GM15510 (cell line): ENCODE results near the gene C14orf132.

Source experiments
- POLR2A ChIP-seq: IDR thresholded peaks from 3 replicates; pipeline ENCODE4 v1.6.1; 2011; ENCODE audit warnings: borderline replicate concordance; ENCODE audit not compliant: insufficient read length; ENCODE audit errors: extremely low read depth

C14orf132 gene

DNA sequence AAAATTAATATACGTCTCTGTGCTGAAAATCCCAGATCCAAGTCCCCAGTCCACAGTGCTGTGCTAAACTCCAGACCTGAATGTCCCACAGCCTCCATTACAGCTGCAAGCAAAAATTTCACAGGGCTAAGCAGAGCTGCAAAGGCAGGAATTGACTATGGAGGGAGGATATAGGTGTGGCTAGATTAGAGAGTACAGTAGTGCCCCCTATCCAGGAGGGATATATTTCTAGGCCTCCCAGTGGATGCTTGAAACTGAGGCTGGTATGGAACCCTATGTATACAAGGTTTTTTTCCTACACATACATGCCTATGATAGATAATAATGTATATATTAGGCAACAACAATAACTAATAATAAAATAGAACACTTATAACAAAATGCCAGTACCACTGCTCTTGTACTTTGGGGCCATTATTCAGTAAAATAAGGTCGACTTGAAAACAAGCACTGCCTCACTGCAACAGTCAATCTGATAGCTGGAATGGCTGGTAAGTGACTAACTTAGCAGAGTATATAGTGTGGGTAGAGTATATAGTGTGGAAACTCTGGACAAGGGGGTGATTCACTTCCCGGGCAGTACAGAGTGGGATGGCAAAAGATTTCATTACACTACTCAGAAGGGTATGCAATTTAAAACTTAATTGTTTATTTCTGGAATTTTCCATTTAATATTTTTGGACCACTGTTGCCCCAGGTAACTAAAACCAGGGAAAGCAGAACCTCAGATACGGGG is 82.7 kb downstream of the C14orf132 start:
- no peak for TF ChIP-seq POLR2A

DNA sequence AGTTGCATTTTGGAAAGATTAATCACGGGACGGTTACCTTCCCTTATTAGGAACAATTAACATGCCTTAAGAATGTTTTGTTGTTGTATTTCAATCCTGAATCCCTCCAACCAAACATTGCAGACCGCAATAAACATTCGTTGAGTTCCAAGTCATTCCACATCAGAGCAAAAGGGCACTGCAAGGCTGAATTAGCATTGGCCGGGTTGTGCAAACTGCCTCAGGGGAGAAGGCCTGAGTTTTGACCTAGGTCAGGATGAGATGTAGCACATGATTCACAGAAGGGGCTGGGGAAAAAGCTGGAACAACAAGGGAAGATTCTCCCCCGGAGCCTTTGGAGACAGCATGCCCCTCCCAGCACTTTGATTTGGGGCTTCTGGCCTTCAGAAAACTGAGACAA is 83.3 kb downstream of the C14orf132 start:
- TF ChIP-seq POLR2A = no peak

DNA sequence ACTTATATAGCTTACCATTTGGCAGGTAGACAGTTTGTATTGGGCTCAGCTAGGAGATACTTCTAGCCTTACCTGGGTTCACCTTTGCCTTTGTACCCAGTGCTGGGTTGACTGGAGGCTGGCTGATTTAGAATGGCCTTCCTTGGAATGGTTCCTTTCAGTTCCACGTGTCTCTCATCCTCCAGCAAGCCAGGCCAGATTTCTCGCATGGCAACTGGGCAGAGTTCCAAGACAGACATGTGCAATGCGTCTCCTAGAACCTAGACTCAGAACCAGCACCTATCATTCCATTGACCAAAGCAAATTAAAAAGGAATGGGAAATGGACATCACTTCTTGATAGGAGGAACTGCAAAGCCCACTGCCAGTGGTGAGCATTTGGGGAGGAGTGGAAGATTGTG is 86.4 kb downstream of the C14orf132 start:
- no peak for TF ChIP-seq POLR2A

DNA sequence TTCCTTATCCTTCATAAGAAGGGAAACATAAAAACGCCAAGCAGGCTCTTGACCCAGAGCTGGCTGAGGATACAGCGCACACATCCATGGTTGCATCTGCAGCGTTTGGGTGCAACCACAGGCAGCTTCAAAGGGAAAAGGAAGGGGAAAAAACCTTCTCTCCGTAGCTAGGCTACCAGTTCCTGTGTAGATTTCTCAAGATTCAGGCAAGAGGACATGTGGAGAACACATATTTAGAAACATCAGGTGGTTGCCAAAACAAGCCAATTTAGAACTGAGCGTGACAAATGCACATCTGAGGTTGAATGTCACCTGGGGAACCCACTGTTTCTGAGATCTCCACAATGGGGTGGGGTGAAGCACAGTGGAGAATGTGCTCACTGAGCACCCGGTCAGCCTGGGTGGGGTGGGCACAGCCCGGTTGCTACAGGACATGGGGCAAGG is 87.2 kb downstream of the C14orf132 start:
- TF ChIP-seq POLR2A = no peak

DNA sequence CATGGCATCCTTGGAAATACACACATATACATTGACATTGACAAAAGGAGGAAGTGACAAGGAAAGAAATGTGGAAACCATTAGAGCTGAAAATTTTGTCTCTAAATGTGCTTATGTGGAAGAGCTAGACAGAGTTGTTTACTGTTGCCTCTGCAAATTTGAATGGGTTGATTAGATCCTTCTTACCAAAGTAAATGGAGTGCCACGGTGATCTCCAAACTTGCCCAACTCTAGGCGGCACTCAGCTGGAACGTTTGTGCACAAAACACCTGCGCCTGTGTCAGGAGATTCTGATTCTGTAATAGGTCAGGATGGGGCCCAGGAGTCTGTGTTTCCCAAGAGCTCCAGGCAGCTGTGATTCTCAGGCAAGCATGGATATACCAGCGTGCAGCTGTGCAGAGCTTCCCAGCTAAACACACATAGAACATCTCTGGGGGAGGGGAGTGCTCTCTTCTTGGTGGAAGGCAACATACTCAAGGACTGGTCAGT is 87.7 kb downstream of the C14orf132 start:
- no peak for TF ChIP-seq POLR2A

DNA sequence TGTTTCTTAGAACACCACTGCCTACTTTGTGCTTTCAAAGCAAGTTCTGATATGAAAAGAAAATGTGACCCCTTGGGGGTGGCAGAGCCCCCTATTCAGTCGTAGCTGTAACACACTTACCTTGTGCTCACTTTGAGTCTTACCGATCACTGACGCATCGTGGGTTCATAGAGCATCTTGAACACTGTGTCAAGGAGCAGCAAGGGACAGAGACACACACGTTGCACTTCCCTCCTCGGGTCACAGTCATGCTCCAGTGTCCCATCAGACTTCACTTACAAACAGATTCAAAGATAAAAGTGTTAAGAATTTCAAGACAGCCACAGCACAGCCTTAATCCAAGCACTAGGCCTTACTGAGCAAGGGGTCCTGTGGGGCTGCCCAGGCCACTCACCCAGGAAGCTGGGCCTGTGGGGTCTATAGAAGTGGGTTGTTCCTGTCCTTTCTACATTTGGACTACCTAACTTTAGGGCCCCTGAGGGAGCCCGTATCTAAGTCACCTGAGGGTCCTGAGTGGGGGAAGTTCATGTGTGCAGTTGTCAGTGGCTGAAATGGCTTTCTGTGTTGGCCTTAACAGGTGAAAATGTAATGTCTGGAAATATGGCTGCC is 90.1 kb downstream of the C14orf132 start:
- no peak for TF ChIP-seq POLR2A

DNA sequence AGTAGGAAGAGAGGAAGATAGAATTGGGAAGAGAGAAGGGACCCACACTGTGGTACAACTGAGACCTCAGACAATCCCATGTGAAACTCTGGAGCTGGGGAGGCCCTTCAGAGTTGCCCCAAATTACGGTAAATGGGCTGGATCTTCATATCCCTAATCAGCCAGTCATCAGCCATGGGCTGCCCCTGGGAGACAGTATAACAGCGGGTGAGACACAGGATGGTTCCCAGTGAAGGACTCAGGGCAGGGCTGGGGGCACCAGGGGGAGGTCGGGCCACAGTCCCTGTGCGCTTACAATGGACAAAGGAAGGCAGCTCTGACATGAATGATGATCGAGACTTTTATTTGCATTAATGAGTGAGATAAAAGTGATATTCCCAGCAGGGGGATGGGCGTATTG is 91.2 kb downstream of the C14orf132 start:
- no peak for TF ChIP-seq POLR2A

DNA sequence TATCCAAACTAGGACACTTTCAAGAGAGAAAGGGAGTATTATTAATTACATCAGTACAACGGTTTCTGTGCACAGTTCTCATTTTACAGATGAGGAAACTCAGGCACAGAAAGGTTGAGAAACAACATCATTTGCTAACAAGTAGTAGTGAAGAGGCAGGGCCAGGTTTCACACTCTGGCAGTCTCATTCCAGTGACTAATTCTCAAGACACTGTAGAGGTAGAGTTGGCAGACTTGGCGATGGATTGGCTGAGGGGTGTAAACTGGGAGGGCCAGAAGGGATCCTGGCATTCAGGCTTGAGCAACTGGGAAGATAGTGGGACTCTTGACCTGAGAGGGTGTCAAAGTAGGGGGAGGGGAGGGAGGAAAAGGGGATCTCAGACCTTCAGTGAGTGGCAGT is 91.7 kb downstream of the C14orf132 start:
- TF ChIP-seq POLR2A = no peak

DNA sequence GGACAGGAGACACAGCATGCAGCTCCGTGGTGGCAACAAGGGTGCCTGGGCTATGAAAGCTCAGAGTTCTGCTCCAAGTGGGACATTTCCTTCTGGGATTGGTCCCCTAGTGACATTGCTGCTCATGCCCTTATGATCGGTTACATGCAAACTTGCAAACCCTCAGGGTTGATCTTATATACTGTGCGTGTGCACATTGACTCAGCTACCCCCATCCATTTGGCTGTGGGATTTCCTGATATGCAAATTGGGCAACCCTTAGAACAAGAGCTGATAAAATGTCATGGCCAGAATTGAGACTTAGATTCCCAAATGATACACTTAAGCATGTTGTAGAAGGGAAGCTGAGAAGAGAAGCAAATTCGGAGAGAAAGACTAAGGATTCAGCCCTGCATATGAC is 92.7 kb downstream of the C14orf132 start:
- TF ChIP-seq POLR2A = no peak

DNA sequence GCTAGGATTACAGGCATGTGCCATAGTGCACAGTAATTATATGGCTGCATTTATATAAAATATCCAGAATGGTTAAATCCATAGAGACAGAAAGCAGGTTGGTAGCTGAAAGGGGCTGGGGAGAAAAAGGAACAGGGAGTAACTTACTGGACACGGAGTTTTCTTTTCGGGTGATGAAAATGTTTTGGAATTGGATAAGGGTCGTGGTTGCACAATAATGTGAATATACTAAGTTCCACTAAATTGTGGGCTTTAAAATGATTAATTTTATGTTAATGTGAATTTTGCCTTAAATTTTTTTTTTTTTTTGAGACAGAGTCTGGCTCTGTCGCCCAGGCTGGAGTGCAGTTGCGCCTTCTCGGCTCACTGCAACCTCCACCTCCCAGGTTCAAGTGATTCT is 95.3 kb downstream of the C14orf132 start:
- TF ChIP-seq POLR2A = no peak

DNA sequence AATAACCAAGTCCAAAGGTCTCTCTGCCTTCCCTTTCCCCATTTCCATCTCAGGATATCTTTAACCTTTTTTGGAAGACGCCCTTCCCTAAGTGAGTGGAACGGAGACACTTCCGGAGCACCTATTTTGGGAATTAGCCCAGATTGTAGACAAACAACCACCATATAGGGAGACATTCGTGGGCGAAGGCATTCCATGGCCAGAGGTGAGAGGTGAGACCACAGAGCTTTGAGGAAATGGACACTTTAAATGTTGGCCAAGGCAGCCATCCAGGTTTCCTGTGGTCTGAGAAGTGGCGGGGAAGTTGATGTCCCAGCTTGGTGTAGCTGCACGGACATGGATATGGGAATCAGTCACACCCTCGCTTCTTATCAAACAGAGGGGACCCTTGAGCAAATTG is 96.1 kb downstream of the C14orf132 start:
- no peak for TF ChIP-seq POLR2A

DNA sequence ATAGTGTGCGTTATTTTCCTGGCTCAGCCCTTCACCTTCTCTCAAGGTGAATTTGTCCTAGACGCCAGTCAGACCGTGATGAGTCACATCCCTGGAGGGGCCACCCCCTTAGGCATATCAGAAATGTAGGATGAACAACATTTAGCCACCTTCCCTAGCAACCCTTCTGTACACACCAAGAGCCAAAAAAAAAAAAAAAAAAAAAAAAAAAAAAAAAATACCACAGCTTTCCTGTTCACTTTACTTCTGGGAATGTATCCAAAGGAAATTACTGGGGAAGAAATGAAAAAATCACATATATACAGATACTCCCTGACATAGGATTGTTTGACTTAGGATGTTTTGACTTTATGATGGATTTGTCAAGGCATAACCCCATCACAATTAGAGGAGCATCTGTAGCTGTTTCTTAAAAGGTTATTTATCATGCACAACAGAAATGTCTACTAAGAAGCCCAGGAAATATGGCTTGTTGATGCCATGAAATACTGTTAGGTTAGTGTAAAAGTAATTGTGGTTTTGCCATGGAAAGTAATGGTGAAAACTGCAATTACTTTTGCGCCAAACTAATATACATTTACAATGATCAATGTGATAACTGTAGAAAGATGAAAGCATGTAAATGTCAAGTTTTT is 97.3 kb downstream of the C14orf132 start:
- TF ChIP-seq POLR2A = no peak

DNA sequence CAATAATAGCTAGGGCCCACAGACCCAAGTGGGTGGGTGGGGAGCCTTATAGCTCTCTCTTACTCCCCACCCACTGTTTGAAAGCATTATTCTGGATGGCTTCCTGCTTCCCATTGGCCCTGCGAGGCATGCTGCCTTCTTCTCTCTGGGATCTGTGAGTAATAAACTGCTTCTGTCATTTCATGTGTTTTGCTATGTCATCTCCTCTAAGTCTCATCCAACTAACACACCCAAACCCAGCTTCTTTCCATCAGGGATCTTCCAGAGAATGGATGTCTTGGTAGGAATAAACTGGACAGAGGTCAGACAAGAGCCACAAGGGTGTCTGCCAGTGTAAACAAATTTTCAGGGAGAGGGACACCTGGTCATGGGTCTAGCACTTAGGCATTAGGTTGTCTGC is 99.1 kb downstream of the C14orf132 start:
- no peak for TF ChIP-seq POLR2A

DNA sequence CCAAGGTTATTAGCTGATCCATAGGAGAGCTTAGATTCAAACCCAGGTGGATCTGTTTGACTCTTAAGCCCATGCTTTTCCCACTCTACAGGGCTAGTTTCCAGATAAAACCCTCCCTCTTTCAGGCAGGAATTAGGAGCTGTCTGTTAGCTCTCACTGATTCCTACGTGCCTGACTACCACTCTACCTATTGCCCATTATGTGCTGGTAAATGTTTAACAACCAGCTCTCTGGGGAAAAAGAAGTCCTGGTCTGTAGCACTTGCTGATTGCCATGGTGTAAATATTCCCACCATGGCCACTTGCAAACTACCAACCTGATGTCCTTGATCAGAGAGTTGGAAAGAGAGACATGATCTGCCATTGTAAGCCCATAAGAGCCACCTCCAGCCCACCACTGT is 100.0 kb downstream of the C14orf132 start:
- no peak for TF ChIP-seq POLR2A

DNA sequence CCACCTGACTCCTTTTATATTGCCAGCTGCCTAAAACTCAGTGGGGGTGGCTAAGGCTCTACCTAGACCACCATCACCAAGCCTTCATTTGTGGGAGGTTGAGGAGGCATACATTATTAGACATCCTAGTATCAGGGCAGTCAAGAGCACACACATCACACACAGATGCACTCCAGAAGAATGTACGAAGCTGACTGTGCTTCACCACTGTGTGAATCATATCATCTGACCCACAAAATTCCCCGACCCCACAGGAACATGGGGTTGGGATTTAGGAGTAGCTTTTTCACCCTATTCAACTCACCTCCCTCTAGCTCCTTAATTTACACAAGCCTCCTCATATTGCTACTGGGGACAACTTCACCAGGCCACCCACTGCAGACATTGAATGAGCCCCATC is 100.7 kb downstream of the C14orf132 start:
- no peak for TF ChIP-seq POLR2A

DNA sequence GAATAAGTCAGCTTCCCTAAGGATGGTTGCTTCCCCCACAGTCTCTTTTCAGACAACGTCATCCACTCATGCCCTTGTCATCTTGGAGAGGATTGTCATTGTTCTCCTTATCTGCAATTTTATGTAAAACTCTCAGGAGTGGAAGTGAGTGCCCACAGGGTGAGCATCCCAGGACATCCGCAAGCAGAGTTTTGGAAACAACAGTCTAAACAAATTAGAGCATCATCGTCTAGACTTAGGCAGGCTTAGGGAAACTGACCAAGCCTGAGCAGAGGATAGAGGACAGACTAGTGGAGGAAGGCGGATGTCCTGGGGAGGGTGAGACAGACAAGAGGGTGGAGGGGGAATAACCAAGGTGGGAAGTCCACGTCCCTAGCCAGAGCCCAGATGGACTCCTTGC is 101.8 kb downstream of the C14orf132 start:
- TF ChIP-seq POLR2A = no peak
